NCI-H2029 (cell line): ENCODE measurements around the gene CPNE6.
A peak's percentile ranks its signal among the peaks of the same experiment; 100 is the strongest.

Source experiments
- DNase-seq: peaks from one replicate; lab custom pipeline; 2025; lab: John Stamatoyannopoulos, UW

The CPNE6 gene

GRCh38 chr14:24086193-24086955 lies 15.0 kb downstream of the CPNE6 start:
- no peak for DNase-seq

DNA sequence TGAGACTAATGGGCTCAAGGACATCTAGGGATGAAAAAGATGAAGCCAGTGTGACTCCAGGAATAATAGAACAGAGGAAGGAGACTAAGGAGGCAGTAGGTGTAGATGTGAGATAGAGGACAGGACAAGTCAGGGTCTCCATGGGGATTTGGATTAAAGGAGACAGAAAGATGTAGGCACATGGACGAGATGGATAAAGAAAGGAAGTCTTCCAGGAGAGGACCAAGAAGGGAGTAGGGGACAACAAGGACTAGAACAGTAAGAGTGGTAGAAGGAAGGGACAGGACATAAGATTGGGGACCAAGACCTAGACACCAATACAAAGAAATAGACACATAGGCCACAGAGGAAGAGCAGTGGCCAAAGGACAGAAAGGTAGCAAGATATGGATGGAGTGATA lies 15.6 kb downstream of the CPNE6 start:
- DNase-seq = no peak

- DNase-seq = no peak
Observed at GRCh38 chr14:24088095-24088494, 16.7 kb downstream of the CPNE6 start.

- DNase-seq = no peak
Observed at GRCh38 chr14:24089890-24090289, 18.5 kb downstream of the CPNE6 start.

DNA sequence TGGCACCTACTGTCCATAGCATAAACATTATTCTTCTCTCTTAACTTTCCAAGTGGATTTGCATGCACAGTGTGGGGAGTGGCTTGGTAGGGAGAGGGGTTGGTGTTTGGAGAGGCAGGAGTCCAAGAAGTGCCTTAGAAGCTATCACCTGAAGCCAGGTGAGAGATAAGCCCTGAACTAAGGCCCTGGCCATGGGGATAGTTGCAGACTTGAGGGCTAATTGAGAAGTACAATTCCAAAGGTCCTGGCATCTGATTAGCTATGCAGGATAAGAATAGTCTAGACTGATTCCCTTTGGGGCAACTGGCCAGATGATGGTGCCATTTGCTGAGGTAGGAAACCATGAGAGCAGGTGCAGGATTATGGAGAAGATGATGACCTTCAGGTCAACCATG lies 20.7 kb downstream of the CPNE6 start:
- DNase-seq = no peak

- no peak for DNase-seq
Observed at GRCh38 chr14:24092505-24093206, 21.3 kb downstream of the CPNE6 start.

GRCh38 chr14:24093207-24093900 lies 22.0 kb downstream of the CPNE6 start:
- DNase-seq = no peak

DNA sequence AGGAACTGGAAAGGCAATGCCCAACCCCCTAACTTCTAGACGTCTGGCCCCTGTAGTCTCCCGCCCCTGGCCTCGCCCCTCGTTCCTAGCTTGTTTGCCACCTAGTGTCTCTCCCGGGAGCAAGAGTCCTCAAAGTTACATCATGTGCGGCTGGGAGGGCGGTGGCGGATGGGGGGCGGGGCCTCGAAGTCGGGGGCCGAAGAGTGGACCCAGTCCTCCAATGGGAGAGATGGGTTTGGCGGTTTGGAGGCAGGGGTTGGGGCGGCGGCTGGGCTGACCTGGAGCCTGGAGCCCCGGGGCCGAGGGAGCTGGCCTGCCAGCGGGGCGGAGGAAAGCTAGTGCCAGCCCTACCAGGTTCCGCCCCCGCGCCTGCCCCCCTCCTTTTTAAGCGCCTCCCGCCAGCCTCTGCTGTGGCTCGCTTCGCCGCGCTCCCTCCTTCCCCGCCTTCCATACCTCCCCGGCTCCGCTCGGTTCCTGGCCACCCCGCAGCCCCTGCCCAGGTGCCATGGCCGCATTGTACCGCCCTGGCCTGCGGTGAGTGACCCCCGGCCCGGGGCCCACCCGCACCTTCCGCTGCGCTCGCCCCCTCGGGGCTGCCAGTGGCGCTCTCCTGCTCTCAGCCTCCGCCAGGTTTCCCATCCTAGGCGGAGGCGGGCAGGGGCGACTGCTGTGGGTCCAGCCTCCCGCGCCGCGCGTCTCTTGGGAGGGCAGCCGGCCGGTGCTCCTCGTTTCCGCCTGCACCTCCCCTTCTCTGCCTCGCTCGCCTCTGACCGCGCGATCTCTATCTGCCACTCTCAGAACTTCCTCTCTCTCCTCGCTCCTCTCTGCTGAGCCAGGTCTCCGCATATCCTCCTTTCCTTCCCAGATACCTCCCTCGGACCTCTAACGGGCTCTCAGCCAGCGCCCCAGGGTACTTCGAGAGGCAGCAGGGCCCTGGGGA lies 22.8 kb downstream of the CPNE6 start, which contains the start of gene PCK2:
PCK2 (plus strand) TSS at position 411 of the 940 bp plus-strand sequence; CDS start at position 506, 95 bp downstream.
- peak; percentile 81 for DNase-seq

DNA sequence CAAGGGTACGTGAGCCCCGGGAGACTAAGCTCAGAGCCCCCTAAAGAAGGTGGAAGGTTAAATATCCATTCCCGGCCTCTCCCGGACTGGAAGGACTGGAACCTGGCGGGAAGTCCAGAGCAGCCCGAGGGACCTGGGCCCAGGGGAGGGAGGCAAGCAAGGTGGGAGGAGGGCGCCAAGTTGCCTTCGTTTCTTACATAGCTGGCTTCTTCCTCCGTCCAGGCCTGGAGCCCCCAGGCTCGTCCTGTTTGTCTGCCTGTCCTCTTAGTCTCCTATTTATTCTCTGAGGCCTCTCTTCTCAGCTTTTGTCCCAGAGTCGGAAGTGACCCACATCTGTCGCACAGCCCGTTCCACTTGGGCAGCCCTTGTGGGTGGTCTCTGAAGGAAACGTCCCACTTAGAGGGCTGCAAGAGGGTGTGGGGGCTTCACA lies 23.5 kb downstream of the CPNE6 start:
- no peak for DNase-seq

DNA sequence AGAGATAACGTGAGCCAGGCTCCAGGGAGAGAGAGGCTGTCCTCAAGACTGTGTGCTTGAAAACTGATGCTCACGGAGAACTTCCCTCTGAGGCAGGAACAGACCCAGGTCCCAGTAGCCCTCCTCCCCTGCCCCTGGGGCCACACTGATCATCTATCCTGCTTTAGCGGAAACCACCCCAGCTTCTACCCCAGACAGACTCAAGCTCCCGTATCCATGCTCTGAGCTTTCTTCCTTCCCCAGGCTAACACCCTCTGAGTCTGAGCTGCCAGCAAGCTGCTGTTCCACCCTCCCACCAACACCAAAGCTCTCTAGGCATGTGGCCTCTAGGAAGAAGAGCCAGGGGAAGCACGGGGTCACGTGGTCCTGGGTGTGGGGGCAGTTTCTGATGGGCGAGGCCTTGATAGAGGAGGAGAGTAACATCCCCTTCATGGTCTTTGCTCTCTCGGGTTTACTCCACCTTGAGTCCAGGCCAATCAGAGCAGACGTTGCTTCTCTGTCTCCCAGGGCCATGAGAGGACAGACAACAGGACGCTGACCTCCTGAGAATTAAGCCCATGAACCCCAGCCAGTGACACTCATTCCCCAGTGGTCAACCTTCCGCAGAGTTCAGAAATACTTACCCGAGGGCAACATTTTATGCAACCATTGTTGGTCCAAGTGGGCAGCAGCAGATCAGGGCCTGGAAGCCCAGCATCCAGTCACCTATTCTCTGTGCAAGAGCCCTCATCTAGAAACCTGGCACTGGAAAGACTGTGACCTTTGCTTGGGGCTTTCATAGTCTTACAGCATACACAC lies 24.1 kb downstream of the CPNE6 start:
- DNase-seq = no peak

DNA sequence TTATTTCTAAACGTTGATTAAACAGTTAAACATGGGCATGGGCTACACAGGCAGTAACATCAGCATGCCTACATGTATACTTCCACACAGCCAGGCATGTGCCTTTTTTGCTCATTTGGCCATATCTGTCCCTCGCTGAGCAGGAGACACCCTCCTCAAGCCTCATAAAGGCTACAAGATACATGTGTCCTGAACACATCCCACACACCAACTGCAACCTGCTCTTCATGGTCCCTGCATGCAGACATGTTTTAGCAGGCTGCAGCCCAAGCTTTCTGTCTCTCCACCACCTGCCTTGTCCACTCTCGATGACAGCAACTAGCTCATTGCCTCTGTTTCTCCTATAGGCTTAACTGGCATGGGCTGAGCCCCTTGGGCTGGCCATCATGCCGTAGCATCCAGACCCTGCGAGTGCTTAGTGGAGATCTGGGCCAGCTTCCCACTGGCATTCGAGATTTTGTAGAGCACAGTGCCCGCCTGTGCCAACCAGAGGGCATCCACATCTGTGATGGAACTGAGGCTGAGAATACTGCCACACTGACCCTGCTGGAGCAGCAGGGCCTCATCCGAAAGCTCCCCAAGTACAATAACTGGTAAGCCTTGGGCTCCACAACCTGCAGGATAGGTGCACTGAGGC lies 25.3 kb downstream of the CPNE6 start:
- DNase-seq = no peak

- DNase-seq = no peak
Observed at GRCh38 chr14:24098229-24098926, 27.0 kb downstream of the CPNE6 start.

DNA sequence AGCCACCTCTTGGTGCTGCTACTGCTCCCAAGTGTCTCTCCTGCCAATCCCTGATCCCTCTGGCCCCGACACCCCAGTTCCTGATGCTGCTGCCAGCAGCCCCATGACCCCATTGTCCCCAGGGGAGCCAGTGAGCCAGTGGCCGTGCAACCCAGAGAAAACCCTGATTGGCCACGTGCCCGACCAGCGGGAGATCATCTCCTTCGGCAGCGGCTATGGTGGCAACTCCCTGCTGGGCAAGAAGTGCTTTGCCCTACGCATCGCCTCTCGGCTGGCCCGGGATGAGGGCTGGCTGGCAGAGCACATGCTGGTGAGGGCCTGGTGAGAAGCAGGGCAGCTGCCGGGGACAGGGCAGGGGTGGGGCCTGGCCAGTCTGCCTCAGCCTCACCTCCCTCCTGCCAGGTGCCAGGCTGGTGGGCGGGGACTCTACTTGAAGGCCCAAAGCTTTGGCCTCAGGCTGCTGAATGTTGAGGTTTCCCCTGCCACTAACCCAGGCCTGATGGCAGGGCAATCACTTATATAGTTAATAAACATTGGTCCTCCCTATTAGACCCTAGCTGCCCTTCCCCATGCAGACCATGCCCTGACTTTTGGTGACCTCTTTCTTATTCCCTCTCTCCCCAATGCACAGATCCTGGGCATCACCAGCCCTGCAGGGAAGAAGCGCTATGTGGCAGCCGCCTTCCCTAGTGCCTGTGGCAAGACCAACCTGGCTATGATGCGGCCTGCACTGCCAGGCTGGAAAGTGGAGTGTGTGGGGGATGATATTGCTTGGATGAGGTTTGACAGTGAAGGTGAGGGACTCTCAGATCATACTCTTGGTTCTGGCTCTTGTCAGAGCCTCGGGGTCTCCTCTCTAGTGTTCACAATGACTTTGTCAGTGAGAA lies 27.8 kb downstream of the CPNE6 start:
- DNase-seq = no peak

DNA sequence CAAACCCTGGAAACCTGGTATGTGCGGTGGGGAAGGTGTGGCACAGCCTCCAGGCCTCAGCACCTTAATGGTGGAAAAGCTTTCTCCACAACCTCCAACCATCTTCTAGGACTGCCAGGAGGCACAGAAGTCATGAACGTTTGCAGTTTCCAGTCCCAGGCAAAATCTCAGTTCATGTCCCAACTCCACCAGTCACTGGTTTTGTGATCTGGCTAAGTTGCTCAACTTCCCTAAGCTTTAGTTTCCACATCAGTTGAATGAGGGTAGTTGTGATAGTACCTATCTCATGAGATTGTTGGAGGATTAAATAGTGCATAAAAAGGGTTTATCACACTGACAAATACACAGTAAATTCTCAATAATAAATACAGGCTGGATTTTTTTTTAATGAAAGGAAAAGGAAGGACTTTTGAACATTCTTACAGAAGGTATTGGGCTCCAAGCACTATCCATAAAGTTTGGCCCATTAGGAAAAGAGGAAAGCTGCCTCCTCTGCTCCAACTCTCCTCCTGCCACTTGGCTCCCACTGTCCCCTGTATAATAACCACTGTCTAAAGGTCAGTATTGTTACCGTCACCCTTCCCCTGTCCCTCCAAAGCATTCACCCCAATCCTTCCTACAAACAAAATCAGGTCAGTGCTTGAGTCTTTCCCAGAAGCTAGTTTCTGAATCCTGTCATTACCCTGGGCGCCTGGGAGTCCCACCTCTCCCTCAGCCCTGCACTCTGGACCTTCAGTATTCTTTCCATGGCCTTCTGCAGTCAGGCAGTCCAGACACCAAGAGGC lies 29.0 kb downstream of the CPNE6 start:
- no peak for DNase-seq

- no peak for DNase-seq
Observed at GRCh38 chr14:24100982-24101494, 29.7 kb downstream of the CPNE6 start.

- no peak for DNase-seq
Observed at GRCh38 chr14:24102357-24103048, 31.1 kb downstream of the CPNE6 start.

- no peak for DNase-seq
Observed at GRCh38 chr14:24103451-24103850, 32.1 kb downstream of the CPNE6 start.
